Cortex of kidney (tissue), 1 donor: ENCODE results near the gene RAB10.

Source experiments
- DNase-seq: peaks from one replicate; lab custom pipeline; 2025; lab: John Stamatoyannopoulos, UW

RAB10 gene

DNA sequence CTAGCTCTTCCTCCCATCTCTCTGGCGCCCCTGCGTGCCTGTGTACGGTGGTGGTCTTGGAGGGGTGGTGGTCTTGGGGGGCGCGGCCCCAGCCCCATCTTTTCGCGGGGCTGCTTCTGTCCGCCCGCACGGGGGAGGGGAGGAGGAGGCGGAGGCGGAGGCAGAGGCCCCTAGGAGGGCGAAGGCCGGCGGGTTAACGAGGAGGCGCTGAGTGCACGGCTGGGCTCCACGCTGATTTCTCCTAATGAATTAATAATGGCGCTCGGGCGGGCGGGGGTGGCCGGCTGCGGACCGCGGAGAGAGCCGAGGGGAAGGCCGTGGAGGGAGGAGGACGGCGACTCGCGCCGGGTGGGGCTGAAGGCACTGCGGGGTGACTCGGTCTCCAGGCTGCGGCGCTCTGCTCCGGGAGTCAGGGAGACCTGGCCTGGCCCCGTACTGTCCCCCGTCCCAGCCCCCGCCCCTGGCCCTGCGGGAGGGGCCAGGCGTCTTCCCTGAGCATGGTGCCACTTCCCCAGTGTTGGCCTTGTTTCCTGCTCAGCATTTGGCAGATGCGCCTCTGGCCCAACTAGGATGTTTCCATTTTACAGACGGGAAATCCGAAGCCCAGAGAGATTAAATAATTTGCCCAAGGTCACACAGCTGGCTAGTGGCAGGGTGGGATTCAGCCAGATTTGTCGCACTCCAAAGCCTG is 145.0 kb downstream of the RAB10 start:
- no peak for DNase-seq

GRCh38 chr2:26179446-26179913 is 145.6 kb downstream of the RAB10 start:
- DNase-seq: no peak

- DNase-seq: no peak
Measured at GRCh38 chr2:26182441-26182840, 148.6 kb downstream of the RAB10 start.

DNA sequence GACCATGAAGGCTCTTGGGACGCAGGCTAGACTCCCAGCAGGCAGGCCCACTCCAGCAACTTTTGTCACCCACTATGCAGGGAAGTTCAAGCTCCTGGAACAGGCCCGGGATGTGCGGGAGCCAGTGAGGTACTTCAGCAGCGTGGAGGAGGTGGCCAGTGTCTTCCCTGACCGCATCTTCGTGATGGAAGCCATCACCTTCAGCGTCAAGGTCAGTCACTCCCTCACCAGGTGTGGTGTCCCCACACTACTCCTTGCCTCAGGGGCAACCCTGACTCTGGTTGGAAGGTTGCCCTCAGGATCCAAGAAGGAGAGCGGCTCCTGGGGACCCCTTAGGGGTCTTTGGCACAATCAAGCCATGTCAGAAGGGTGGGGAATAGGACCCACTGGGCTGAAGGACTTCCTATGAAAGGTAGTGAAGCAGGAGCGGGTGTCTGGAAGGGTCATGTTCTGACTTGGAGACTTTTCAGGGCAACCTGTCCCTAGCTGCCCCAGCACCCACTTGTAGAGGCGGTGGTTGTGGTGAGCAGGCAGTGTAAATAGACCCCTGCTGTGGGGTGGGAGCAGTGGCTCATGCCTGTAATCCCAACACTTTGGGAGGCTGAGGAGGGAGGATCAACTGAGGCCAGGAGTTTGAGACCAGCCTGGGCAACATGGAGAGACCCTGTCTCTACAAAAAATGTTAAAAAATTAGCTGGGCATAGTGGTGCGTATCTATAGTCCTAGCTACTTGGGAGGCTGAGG is 149.2 kb downstream of the RAB10 start:
- no peak for DNase-seq

GRCh38 chr2:26184121-26184520 is 150.2 kb downstream of the RAB10 start:
- DNase-seq: no peak

DNA sequence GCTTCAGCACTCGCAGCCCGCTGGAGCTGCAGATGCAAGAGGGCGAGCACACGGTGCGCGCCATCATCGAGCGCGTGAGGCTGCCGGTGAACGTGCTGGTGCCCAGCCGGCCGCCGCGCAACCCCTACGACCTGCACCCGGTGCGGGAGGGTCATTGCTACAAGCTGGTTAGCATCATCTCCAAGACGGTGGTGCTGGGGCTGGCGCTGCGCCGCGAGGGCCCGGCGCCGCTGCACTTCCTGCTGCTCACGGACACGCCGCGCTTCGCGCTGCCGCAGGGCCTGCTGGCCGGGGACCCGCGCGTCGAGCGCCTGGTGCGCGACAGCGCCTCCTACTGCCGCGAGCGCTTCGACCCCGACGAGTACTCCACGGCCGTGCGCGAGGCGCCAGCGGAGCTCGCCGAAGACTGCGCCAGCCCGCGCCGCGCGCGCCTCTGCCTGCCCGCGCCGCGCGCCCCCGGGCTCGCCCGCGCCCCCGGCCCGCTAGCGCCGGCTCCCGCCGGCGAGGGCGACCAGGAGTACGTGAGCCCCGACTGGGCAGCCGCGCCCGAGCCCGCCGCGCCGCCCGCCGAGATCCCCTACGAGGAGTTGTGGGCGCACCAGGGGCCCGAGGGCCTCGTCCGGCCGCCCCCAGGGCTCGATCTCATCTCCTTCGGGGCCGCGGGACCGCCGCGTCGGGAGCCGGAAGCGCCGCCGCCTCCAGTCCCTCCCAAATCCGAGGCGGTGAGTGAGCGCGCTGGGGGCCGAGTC is 150.8 kb downstream of the RAB10 start:
- DNase-seq: no peak

- no peak for DNase-seq
Measured at GRCh38 chr2:26185304-26185928, 151.5 kb downstream of the RAB10 start.

DNA sequence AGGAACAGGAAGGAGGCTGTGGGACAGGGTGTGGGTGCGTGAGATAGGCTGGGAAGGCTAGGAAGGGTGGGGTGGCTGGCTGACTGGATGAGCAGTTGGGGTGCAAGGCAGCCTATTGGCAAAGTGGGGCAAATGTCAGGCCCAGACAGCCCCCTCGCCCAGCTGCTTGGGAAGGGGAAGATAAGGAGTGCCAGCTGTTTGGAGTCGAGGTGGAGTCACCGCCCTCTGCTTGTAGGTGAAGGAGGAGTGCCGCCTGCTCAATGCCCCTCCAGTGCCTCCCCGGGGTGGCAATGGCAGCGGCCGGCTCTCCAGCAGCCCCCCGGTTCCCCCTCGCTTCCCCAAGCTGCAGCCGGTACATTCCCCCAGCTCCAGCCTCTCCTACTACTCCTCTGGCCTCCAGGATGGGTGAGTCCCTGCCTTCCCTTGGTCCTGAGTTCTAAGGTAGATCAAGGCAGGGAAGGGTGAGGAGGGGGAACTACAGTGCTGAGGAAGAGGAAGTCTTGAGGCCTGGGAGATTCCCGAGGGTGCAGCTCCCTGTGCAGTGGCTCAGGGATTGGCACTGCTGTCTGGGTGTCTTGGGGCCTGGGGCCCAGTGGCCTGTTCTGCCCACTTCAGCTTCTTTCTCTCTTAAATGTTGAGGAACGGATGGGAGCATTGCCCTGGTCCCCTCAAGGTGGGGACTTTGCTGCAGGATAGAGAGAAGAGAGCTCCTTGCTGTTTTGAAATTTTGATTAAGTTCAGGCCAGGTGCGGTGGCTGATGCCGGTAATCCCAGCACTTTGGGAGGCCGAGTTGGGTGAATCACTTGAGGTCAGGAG is 152.3 kb downstream of the RAB10 start:
- no peak for DNase-seq
